ENCODE measurements around the gene SCART1. TPM values are rescaled to one million over a fixed set of nuclear protein-coding genes. Genes with fewer than 3 reads are reported as not detected.
"Not testable (repeated sequence)": the region's sequence is repeated elsewhere in the genome, so short reads cannot be mapped to it uniquely, and the experiment has no call there.

SCART1 gene
- total and polyA plus RNA-seq, 2 donors (not counting 3 experiments of a cell fraction or from before 2014, with no cell fraction given) = 0.90 to 1.0 TPM

GRCh38 chr10:133424601-133425000 is 29.1 kb upstream of the SCART1 start, which contains the start of gene SPRN:
SPRN (minus strand) TSS chr10:133424625; CDS start chr10:133423681, 944 bp downstream.
- DNase-seq (ENCODE audit: low read depth, low spot score); BruUV-seq (replicated peaks); H3K36me3 ChIP-seq (ENCODE audit: control insufficient read depth in 2 of 2, extremely low read depth in 1 of 2, insufficient read depth in 2 of 2, low read length in 2 of 2); H3K9me3 ChIP-seq (replicated peaks; ENCODE audit: control insufficient read depth, insufficient read depth, low read length); H3K9ac ChIP-seq (replicated peaks; ENCODE audit: extremely low read depth, insufficient read depth, low read length); H3K4me2 ChIP-seq (ENCODE audit: insufficient read depth, low read length); POLR2A ChIA-PET; intact Hi-C loops (cut with micrococcal nuclease); H3K27ac ChIP-seq (ENCODE audit: insufficient read depth, low read depth, low read length); H3K9me1 ChIP-seq (replicated peaks; ENCODE audit: control insufficient read depth, extremely low read depth, insufficient read depth, low read length); CTCF ChIA-PET; H3K27me3 ChIP-seq (ENCODE audit: control insufficient read depth in 2 of 2, insufficient read depth in 2 of 2, low read length in 2 of 2); dilution Hi-C loops (cut with MboI; ENCODE audit: extremely low pct_ligation_motif_present, low sequenced_read_pairs); H3K4me1 ChIP-seq (ENCODE audit: control insufficient read depth, extremely low read depth, insufficient read depth, low read length); H4K20me1 ChIP-seq (replicated peaks; ENCODE audit: control insufficient read depth, extremely low read depth, insufficient read depth, low read length); H3K79me2 ChIP-seq (ENCODE audit: control insufficient read depth, insufficient read depth, low read length); H2AFZ ChIP-seq (ENCODE audit: low read depth, low read length); FAIRE-seq; H3K4me3 ChIP-seq (replicated peaks in 1 of 3; ENCODE audit: insufficient read depth in 1 of 3, low read depth in 1 of 3, low read length in 3 of 3): not testable (repeated sequence)

GRCh38 chr10:133429571-133429970 is 24.2 kb upstream of the SCART1 start:
- intact Hi-C loops (cut with micrococcal nuclease); dilution Hi-C loops (cut with MboI; ENCODE audit: extremely low pct_ligation_motif_present, low sequenced_read_pairs); H4K20me1 ChIP-seq (replicated peaks; ENCODE audit: control insufficient read depth, extremely low read depth, insufficient read depth, low read length); DNase-seq (ENCODE audit: low read depth, low spot score); FAIRE-seq; POLR2A ChIA-PET; H2AFZ ChIP-seq (ENCODE audit: low read depth, low read length); H3K79me2 ChIP-seq (ENCODE audit: control insufficient read depth, insufficient read depth, low read length); H3K9me3 ChIP-seq (replicated peaks; ENCODE audit: control insufficient read depth, insufficient read depth, low read length); H3K9me1 ChIP-seq (replicated peaks; ENCODE audit: control insufficient read depth, extremely low read depth, insufficient read depth, low read length); H3K4me1 ChIP-seq (ENCODE audit: control insufficient read depth, extremely low read depth, insufficient read depth, low read length); BruUV-seq (replicated peaks); H3K27me3 ChIP-seq (ENCODE audit: control insufficient read depth in 2 of 2, insufficient read depth in 2 of 2, low read length in 2 of 2); H3K4me2 ChIP-seq (ENCODE audit: insufficient read depth, low read length); H3K36me3 ChIP-seq (ENCODE audit: control insufficient read depth in 2 of 2, extremely low read depth in 1 of 2, insufficient read depth in 2 of 2, low read length in 2 of 2); H3K4me3 ChIP-seq (replicated peaks in 1 of 3; ENCODE audit: insufficient read depth in 1 of 3, low read depth in 1 of 3, low read length in 3 of 3); H3K27ac ChIP-seq (ENCODE audit: insufficient read depth, low read depth, low read length); H3K9ac ChIP-seq (replicated peaks; ENCODE audit: extremely low read depth, insufficient read depth, low read length): not testable (repeated sequence)
- CTCF ChIA-PET = interaction anchor here (0.8 kb wide), 1 partner anchor 9 kb away, joined by 4 read pairs; no protein-coding TSS in a partner anchor

GRCh38 chr10:133431888-133432613 is 21.7 kb upstream of the SCART1 start:
- H3K9me3 ChIP-seq (replicated peaks; ENCODE audit: control insufficient read depth, insufficient read depth, low read length); dilution Hi-C loops (cut with MboI; ENCODE audit: extremely low pct_ligation_motif_present, low sequenced_read_pairs); intact Hi-C loops (cut with micrococcal nuclease); H3K4me2 ChIP-seq (ENCODE audit: insufficient read depth, low read length); H3K36me3 ChIP-seq (ENCODE audit: control insufficient read depth in 2 of 2, extremely low read depth in 1 of 2, insufficient read depth in 2 of 2, low read length in 2 of 2); H3K9me1 ChIP-seq (replicated peaks; ENCODE audit: control insufficient read depth, extremely low read depth, insufficient read depth, low read length); H4K20me1 ChIP-seq (replicated peaks; ENCODE audit: control insufficient read depth, extremely low read depth, insufficient read depth, low read length); H2AFZ ChIP-seq (ENCODE audit: low read depth, low read length); CTCF ChIA-PET; BruUV-seq (replicated peaks); POLR2A ChIA-PET; H3K27ac ChIP-seq (ENCODE audit: insufficient read depth, low read depth, low read length); H3K9ac ChIP-seq (replicated peaks; ENCODE audit: extremely low read depth, insufficient read depth, low read length); DNase-seq (ENCODE audit: low read depth, low spot score); H3K79me2 ChIP-seq (ENCODE audit: control insufficient read depth, insufficient read depth, low read length); H3K27me3 ChIP-seq (ENCODE audit: control insufficient read depth in 2 of 2, insufficient read depth in 2 of 2, low read length in 2 of 2); H3K4me1 ChIP-seq (ENCODE audit: control insufficient read depth, extremely low read depth, insufficient read depth, low read length); FAIRE-seq; H3K4me3 ChIP-seq (replicated peaks in 1 of 3; ENCODE audit: insufficient read depth in 1 of 3, low read depth in 1 of 3, low read length in 3 of 3): not testable (repeated sequence)

- BruUV-seq (replicated peaks); dilution Hi-C loops (cut with MboI; ENCODE audit: extremely low pct_ligation_motif_present, low sequenced_read_pairs): not testable (repeated sequence)
Observed at GRCh38 chr10:133432789-133433188, 21.0 kb upstream of the SCART1 start.

More at GRCh38 chr10:133432789-133433188, 21.0 kb upstream of the SCART1 start:
- CTCF ChIA-PET; H2AFZ ChIP-seq (ENCODE audit: low read depth, low read length); POLR2A ChIA-PET; H3K9me3 ChIP-seq (replicated peaks; ENCODE audit: control insufficient read depth, insufficient read depth, low read length); H3K27ac ChIP-seq (ENCODE audit: insufficient read depth, low read depth, low read length); intact Hi-C loops (cut with micrococcal nuclease); DNase-seq (ENCODE audit: low read depth, low spot score); H3K4me2 ChIP-seq (ENCODE audit: insufficient read depth, low read length); H3K9ac ChIP-seq (replicated peaks; ENCODE audit: extremely low read depth, insufficient read depth, low read length); H3K36me3 ChIP-seq (ENCODE audit: control insufficient read depth in 2 of 2, extremely low read depth in 1 of 2, insufficient read depth in 2 of 2, low read length in 2 of 2); H3K79me2 ChIP-seq (ENCODE audit: control insufficient read depth, insufficient read depth, low read length); H3K27me3 ChIP-seq (ENCODE audit: control insufficient read depth in 2 of 2, insufficient read depth in 2 of 2, low read length in 2 of 2); H4K20me1 ChIP-seq (replicated peaks; ENCODE audit: control insufficient read depth, extremely low read depth, insufficient read depth, low read length); H3K4me1 ChIP-seq (ENCODE audit: control insufficient read depth, extremely low read depth, insufficient read depth, low read length); H3K9me1 ChIP-seq (replicated peaks; ENCODE audit: control insufficient read depth, extremely low read depth, insufficient read depth, low read length); H3K4me3 ChIP-seq (replicated peaks in 1 of 3; ENCODE audit: insufficient read depth in 1 of 3, low read depth in 1 of 3, low read length in 3 of 3); FAIRE-seq: not testable (repeated sequence)
